Keratinocyte (primary cell): ENCODE measurements around the gene CARM1. TPM values are rescaled to one million over a fixed set of nuclear protein-coding genes. Genes with fewer than 3 reads are reported as not detected.

ENCODE experiments used
- DNase-seq: peaks from one replicate; pipeline ENCODE4 v3.0.0-alpha.2; 2011; ENCODE audit warnings: low read depth, missing footprints, low spot score
- FAIRE-seq: peaks from 2 replicates; lab custom pipeline; 2011; peaks lifted over from hg19 to GRCh38; lab: Jason Lieb, UNC
- H2AFZ ChIP-seq: 2 replicates; pipeline ENCODE4 v1.6.0; 2012; ENCODE audit warnings: low read length, control low read depth, inconsistent platforms; ENCODE audit not compliant: control insufficient read depth
- H3K27ac ChIP-seq: 2 replicates; pipeline ENCODE4 v1.5.1; 2011; ENCODE audit warnings: low read length; ENCODE audit not compliant: control insufficient read depth, insufficient read depth
- H3K27me3 ChIP-seq: 3 replicates; pipeline ENCODE4 v1.6.0; 2011; ENCODE audit warnings: low read length; ENCODE audit not compliant: control insufficient read depth, insufficient read depth; ENCODE audit errors: extremely low read depth
- H3K36me3 ChIP-seq, 2 experiments: 2 replicates in 1 of 2; 3 replicates in 1 of 2; pipeline ENCODE4 v1.5.1; 2011; ENCODE audit warnings: low read length in 2 of 2, mild to moderate bottlenecking in 1 of 2; ENCODE audit not compliant: control insufficient read depth in 2 of 2, insufficient read depth in 2 of 2; ENCODE audit errors: extremely low read depth in 1 of 2
- H3K4me1 ChIP-seq: 3 replicates; pipeline ENCODE4 v1.5.1; 2011; ENCODE audit warnings: low read length; ENCODE audit not compliant: control insufficient read depth, insufficient read depth; ENCODE audit errors: extremely low read depth
- H3K4me2 ChIP-seq: 3 replicates; pipeline ENCODE4 v1.6.0; 2011; ENCODE audit warnings: low read depth, low read length; ENCODE audit not compliant: control insufficient read depth, insufficient read depth; ENCODE audit errors: extremely low read depth
- H3K4me3 ChIP-seq, 3 experiments: fragments of 200-600 bp in 1 of 3; sonication (generic) in 1 of 3; 2 replicates in 2 of 3; 3 replicates in 1 of 3; pipeline ENCODE4 v1.5.1; 2011 to 2016; ENCODE audit warnings: low read length in 3 of 3, mild to moderate bottlenecking in 3 of 3, control low read depth in 2 of 3, inconsistent platforms in 1 of 3, low read depth in 1 of 3, mixed read lengths in 1 of 3, mixed run types in 1 of 3, moderate library complexity in 1 of 3; ENCODE audit not compliant: control insufficient read depth in 2 of 3, insufficient read depth in 2 of 3; ENCODE audit errors: extremely low read depth in 1 of 3
- H3K79me2 ChIP-seq: 2 replicates; pipeline ENCODE4 v1.6.0; 2012; ENCODE audit warnings: low read length; ENCODE audit not compliant: control insufficient read depth, insufficient read depth
- H3K9ac ChIP-seq: 3 replicates; pipeline ENCODE4 v1.6.0; 2011; ENCODE audit warnings: low read length; ENCODE audit not compliant: control insufficient read depth, insufficient read depth; ENCODE audit errors: extremely low read depth
- H3K9me1 ChIP-seq: 3 replicates; pipeline ENCODE4 v1.6.0; 2011; ENCODE audit warnings: low read length; ENCODE audit not compliant: control insufficient read depth, insufficient read depth; ENCODE audit errors: extremely low read depth
- H3K9me3 ChIP-seq: 2 replicates; pipeline ENCODE4 v1.5.1; 2012; ENCODE audit warnings: low read depth, low read length; ENCODE audit not compliant: control insufficient read depth
- H4K20me1 ChIP-seq: 3 replicates; pipeline ENCODE4 v1.6.0; 2011; ENCODE audit warnings: low read length; ENCODE audit not compliant: control insufficient read depth, insufficient read depth; ENCODE audit errors: extremely low read depth
- EZH2 ChIP-seq: IDR thresholded peaks from one replicate; pipeline ENCODE4 v1.6.1; 2012; ENCODE audit warnings: inconsistent platforms, mild to moderate bottlenecking, low read length, moderate library complexity
- dilution Hi-C: fragments of 300-500 bp; cut with MboI; formaldehyde crosslinking; loops from one replicate; pipeline ENCODE4 v1.7.0; 2020; ENCODE audit warnings: low sequenced_read_pairs; ENCODE audit not compliant: extremely low pct_ligation_motif_present
- polyA plus RNA-seq, 5 experiments: library from polyadenylated mRNA; depleted of rRNA in 3 of 5; stranded (reverse) in 3 of 5; stranded (forward) in 1 of 5; unstranded in 1 of 5; fragments of >200 nt; gene quantifications; 1 replicate in 1 of 5; 2 replicates in 3 of 5; 3 replicates in 1 of 5; pipeline versions ENCODE4 v1.2.1 to v1.2.3, GENCODE V29; 2011 to 2012; ENCODE audit warnings: missing spikeins in 2 of 5, low read depth in 1 of 5, low replicate concordance in 1 of 5
- TF ChIP-seq, protein P1 (sequence below), 3 experiments: IDR thresholded peaks in 1 of 3; conservative IDR thresholded peaks in 1 of 3; optimal IDR thresholded peaks in 1 of 3; 2 replicates in 2 of 3; 3 replicates in 1 of 3; pipeline versions ENCODE3 to v1.5.1; 2011; ENCODE audit warnings: low read length in 3 of 3, mild to moderate bottlenecking in 3 of 3, moderate library complexity in 2 of 3, control low read depth in 1 of 3, inconsistent platforms in 1 of 3; ENCODE audit not compliant: insufficient read depth in 2 of 3; ENCODE audit errors: extremely low read depth in 1 of 3

CARM1 gene
- polyA plus RNA-seq, 1 donor (not counting 4 experiments of a cell fraction or from before 2014, with no cell fraction given), result 22.8 TPM

DNA sequence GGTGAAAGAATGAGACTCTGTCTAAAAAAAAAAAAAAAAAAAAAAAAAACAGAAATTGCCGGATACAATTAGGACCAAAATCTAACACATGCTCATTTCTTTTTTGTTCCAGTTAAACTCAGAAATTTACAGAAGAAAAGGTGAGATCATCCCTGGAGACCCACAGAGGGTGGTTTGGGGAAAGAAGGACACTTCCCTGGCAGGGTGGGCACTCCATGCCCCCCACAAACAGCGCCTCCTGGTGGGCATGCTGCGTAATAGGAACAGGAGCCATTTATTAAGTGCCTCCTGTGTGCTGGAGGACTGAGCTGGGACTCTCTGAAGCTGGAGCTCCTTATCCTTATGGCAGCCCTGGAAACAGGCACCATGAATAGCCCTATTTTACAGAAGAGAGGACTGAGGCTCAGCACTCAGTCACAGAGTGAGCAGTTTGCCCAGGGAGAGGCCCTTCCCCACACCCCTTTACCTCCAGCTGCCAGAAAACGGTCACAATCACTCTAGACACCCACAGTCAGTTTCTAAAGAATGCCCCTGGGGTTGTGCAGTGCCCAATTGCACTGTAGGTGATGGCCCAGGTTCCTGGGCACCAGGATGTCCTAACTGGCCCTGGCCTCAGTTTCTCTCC, 13.0 kb upstream of the CARM1 start:
- no peak for DNase-seq
- TF ChIP-seq, protein P1, sequence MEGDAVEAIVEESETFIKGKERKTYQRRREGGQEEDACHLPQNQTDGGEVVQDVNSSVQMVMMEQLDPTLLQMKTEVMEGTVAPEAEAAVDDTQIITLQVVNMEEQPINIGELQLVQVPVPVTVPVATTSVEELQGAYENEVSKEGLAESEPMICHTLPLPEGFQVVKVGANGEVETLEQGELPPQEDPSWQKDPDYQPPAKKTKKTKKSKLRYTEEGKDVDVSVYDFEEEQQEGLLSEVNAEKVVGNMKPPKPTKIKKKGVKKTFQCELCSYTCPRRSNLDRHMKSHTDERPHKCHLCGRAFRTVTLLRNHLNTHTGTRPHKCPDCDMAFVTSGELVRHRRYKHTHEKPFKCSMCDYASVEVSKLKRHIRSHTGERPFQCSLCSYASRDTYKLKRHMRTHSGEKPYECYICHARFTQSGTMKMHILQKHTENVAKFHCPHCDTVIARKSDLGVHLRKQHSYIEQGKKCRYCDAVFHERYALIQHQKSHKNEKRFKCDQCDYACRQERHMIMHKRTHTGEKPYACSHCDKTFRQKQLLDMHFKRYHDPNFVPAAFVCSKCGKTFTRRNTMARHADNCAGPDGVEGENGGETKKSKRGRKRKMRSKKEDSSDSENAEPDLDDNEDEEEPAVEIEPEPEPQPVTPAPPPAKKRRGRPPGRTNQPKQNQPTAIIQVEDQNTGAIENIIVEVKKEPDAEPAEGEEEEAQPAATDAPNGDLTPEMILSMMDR (optimal IDR thresholded peaks at IDR 0.05 in 1 of 3, IDR thresholded peaks at IDR 0.05 in 1 of 3, conservative IDR thresholded peaks at IDR 0.05 in 1 of 3; ENCODE audit: extremely low read depth in 1 of 3, insufficient read depth in 2 of 3, low read length in 3 of 3), result peak; percentile 78 to 92 (median 80)
- no peak for TF ChIP-seq EZH2
- no peaks in the 10 kb centered on the region for H3K36me3 ChIP-seq
- H3K4me3 ChIP-seq, result no peak overlapping the region
- no peak overlapping the region for H3K4me2 ChIP-seq
- no peaks in the 10 kb centered on the region for H4K20me1 ChIP-seq
- H2AFZ ChIP-seq, result no peak overlapping the region
- no peaks in the 10 kb centered on the region for H3K79me2 ChIP-seq
- H3K27me3 ChIP-seq, result no peaks in the 10 kb centered on the region
- no peak for FAIRE-seq
- dilution Hi-C loops, result no loop called here
- H3K9me3 ChIP-seq, result no peaks in the 10 kb centered on the region
- no peak overlapping the region for H3K27ac ChIP-seq
- no peaks in the 10 kb centered on the region for H3K4me1 ChIP-seq
- H3K9ac ChIP-seq, result no peak overlapping the region
- H3K9me1 ChIP-seq, result no peaks in the 10 kb centered on the region

DNA sequence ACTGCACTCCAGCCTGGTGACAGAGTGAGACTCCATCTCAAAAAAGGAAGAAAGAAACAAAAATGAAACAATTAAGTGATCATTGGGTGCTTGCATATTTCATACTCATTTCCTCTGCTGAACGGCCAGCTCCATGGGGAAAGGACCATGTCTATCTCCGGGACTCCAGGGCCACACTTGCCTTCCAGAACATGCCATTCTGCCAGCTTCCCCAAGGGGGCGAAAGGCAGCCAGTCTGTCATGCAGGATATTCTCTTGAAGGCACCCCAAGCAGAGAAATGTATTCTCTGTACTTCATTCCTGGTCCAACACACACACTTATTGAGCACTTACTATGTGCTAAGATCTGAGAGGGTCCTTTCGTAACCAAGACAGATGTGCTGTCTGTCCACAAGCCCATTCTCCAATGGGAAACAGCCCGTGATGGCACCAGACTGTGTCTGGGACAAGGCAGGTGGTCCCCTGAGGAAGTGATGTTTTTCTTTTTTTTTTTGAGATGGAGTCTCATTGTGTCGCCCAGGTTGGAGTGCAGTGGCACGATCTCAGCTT, 10.2 kb upstream of the CARM1 start:
- Histone ChIP-seq H4K20me1 (no peaks in the 10 kb centered on the region), H2AFZ (no peak overlapping the region), H3K4me1 (peaks cover 4% of the 10 kb centered on the region), H3K4me2 (no peak overlapping the region), H3K79me2 (no peaks in the 10 kb centered on the region), H3K9me1 (no peaks in the 10 kb centered on the region), H3K27ac (no peak overlapping the region), H3K4me3 (no peak overlapping the region), H3K9ac (no peak overlapping the region), H3K27me3 (no peaks in the 10 kb centered on the region), H3K36me3 (no peaks in the 10 kb centered on the region), H3K9me3 (no peaks in the 10 kb centered on the region)
- TF ChIP-seq, protein P1 (optimal IDR thresholded peaks at IDR 0.05 in 1 of 3, IDR thresholded peaks at IDR 0.05 in 1 of 3, conservative IDR thresholded peaks at IDR 0.05 in 1 of 3; ENCODE audit: extremely low read depth in 1 of 3, insufficient read depth in 2 of 3, low read length in 3 of 3), result peak; percentile 52 to 67 (median 62)
- TF ChIP-seq EZH2, result no peak
- dilution Hi-C loops, result no loop called here
- no peak for FAIRE-seq
- no peak for DNase-seq
